ENCODE data around the gene SPTBN1. TPM values are rescaled to one million over a fixed set of nuclear protein-coding genes. Genes with fewer than 3 reads are reported as not detected.
A peak's percentile ranks its signal among the peaks of the same experiment; 100 is the strongest.

The SPTBN1 gene
- total RNA-seq, 1 experiment from 2014 or later: 171 TPM

GRCh38 chr2:54660752-54661151 lies 204.6 kb downstream of the SPTBN1 start:
- Mint-ChIP-seq H3K27me3 (ENCODE audit: insufficient read depth, unreplicated experiment) (no peaks in the 10 kb centered on the region), H3K4me3 (ENCODE audit: unreplicated experiment) (no peak overlapping the region), H3K4me1 (ENCODE audit: insufficient read depth, unreplicated experiment) (peaks cover 7% of the 10 kb centered on the region), H3K9me3 (ENCODE audit: unreplicated experiment) (no peaks in the 10 kb centered on the region), H3K36me3 (ENCODE audit: insufficient read depth, unreplicated experiment) (peaks cover 80% of the 10 kb centered on the region), H3K27ac (ENCODE audit: low read depth, unreplicated experiment) (no peak overlapping the region)
- ChIA-PET CTCF (interaction anchor here (0.7 to 1.9 kb wide), 6 partner anchors 23 to 554 kb away, joined by 3 to 9 read pairs (median 3); no protein-coding TSS in a partner anchor), POLR2A (interaction anchor here (0.5 kb wide), 1 partner anchor 32 kb away, joined by 3 read pairs; no protein-coding TSS in a partner anchor)
- intact Hi-C loops (cut with micrococcal nuclease): no loop called here
- DNase-seq (ENCODE audit: unreplicated experiment): no peak
- no TSS peak for BruUV-seq (replicated peaks)
- no peak for TF ChIP-seq CTCF (IDR thresholded peaks at IDR 0.05; ENCODE audit: unreplicated experiment)

- Mint-ChIP-seq H3K4me3 (ENCODE audit: unreplicated experiment) (no peak overlapping the region), H3K9me3 (ENCODE audit: unreplicated experiment) (no peaks in the 10 kb centered on the region), H3K27ac (ENCODE audit: low read depth, unreplicated experiment) (peak overlapping the region; percentile 22), H3K4me1 (ENCODE audit: insufficient read depth, unreplicated experiment) (peaks cover 19% of the 10 kb centered on the region), H3K27me3 (ENCODE audit: insufficient read depth, unreplicated experiment) (no peaks in the 10 kb centered on the region), H3K36me3 (ENCODE audit: insufficient read depth, unreplicated experiment) (peaks cover 85% of the 10 kb centered on the region)
- no TSS peak for BruUV-seq (replicated peaks)
- intact Hi-C loops (cut with micrococcal nuclease): loop anchor here (2.0 kb wide), 1 partner anchor 41 kb away; no protein-coding TSS in a partner anchor
- DNase-seq (ENCODE audit: unreplicated experiment): no peak
- CTCF ChIA-PET: interaction anchor here (0.7 to 4.8 kb wide), 11 partner anchors 7 to 743 kb away, joined by 3 to 36 read pairs (median 4); no protein-coding TSS in a partner anchor
- TF ChIP-seq CTCF (IDR thresholded peaks at IDR 0.05; ENCODE audit: unreplicated experiment): no peak
- POLR2A ChIA-PET: interaction anchor here (1.1 kb wide), 1 partner anchor 13 kb away, joined by 4 read pairs; no protein-coding TSS in a partner anchor
These were observed 207.4 kb downstream of the SPTBN1 start for GRCh38 chr2:54663424-54664030.

GRCh38 chr2:54664238-54664786 lies 208.2 kb downstream of the SPTBN1 start:
- H3K4me1 Mint-ChIP-seq (ENCODE audit: insufficient read depth, unreplicated experiment): peaks cover 19% of the 10 kb centered on the region
- peak overlapping the region; percentile 46 for H3K27ac Mint-ChIP-seq (ENCODE audit: low read depth, unreplicated experiment)
- peaks cover 85% of the 10 kb centered on the region for H3K36me3 Mint-ChIP-seq (ENCODE audit: insufficient read depth, unreplicated experiment)
- POLR2A ChIA-PET: interaction anchor here (0.5 to 1.4 kb wide), 5 partner anchors 9 to 523 kb away, joined by 3 to 4 read pairs (median 3); no protein-coding TSS in a partner anchor
- H3K9me3 Mint-ChIP-seq (ENCODE audit: unreplicated experiment): no peaks in the 10 kb centered on the region
- no TSS peak for BruUV-seq (replicated peaks)
- intact Hi-C loops (cut with micrococcal nuclease): loop anchor here (2.0 kb wide), 1 partner anchor 40 kb away; no protein-coding TSS in a partner anchor
- CTCF ChIA-PET: interaction anchor here (0.6 to 4.8 kb wide), 15 partner anchors 8 to 743 kb away, joined by 3 to 36 read pairs (median 4); no protein-coding TSS in a partner anchor
- no peak overlapping the region for H3K4me3 Mint-ChIP-seq (ENCODE audit: unreplicated experiment)
- TF ChIP-seq CTCF (IDR thresholded peaks at IDR 0.05; ENCODE audit: unreplicated experiment): no peak
- no peaks in the 10 kb centered on the region for H3K27me3 Mint-ChIP-seq (ENCODE audit: insufficient read depth, unreplicated experiment)
- DNase-seq (ENCODE audit: unreplicated experiment): no peak

- DNase-seq (ENCODE audit: unreplicated experiment): peak; percentile 69
- POLR2A ChIA-PET: interaction anchor here (0.8 to 2.2 kb wide), 3 partner anchors 11 to 107 kb away, joined by 3 to 6 read pairs (median 6); no protein-coding TSS in a partner anchor
- H3K4me3 Mint-ChIP-seq (ENCODE audit: unreplicated experiment): peak overlapping the region; percentile 30
- intact Hi-C loops (cut with micrococcal nuclease): loop anchor here (2.0 kb wide), 1 partner anchor 39 kb away; no protein-coding TSS in a partner anchor
- no peaks in the 10 kb centered on the region for H3K27me3 Mint-ChIP-seq (ENCODE audit: insufficient read depth, unreplicated experiment)
- CTCF ChIA-PET: interaction anchor here (0.7 to 4.8 kb wide), 25 partner anchors 9 to 789 kb away, joined by 3 to 36 read pairs (median 4); no protein-coding TSS in a partner anchor
- peak overlapping the region; percentile 41 for H3K27ac Mint-ChIP-seq (ENCODE audit: low read depth, unreplicated experiment)
- no peaks in the 10 kb centered on the region for H3K9me3 Mint-ChIP-seq (ENCODE audit: unreplicated experiment)
- no TSS peak for BruUV-seq (replicated peaks)
- peak; percentile 43 for TF ChIP-seq CTCF (IDR thresholded peaks at IDR 0.05; ENCODE audit: unreplicated experiment)
- peaks cover 29% of the 10 kb centered on the region for H3K4me1 Mint-ChIP-seq (ENCODE audit: insufficient read depth, unreplicated experiment)
- H3K36me3 Mint-ChIP-seq (ENCODE audit: insufficient read depth, unreplicated experiment): peaks cover 85% of the 10 kb centered on the region
These were observed 209.3 kb downstream of the SPTBN1 start for GRCh38 chr2:54665436-54665856.
